NB4 (cell line): ENCODE measurements around the gene ABCC4.

Source experiments
- DNase-seq: peaks from one replicate; pipeline ENCODE4 v3.0.0; 2010; ENCODE audit warnings: low read depth
- H3K4me3 ChIP-seq: one replicate; pipeline ENCODE4 v1.5.1; 2011; ENCODE audit warnings: mild to moderate bottlenecking, low read depth, low read length, moderate library complexity
- CTCF ChIP-seq: IDR thresholded peaks from one replicate; pipeline ENCODE4 v1.5.1; 2012; ENCODE audit warnings: low read depth, low read length
- MYC ChIP-seq: IDR thresholded peaks from 2 replicates; pipeline ENCODE4 v1.6.1; 2011; ENCODE audit warnings: low read depth, low read length
- POLR2A ChIP-seq: IDR thresholded peaks from 2 replicates; pipeline ENCODE4 v1.6.1; 2011; ENCODE audit warnings: mild to moderate bottlenecking; ENCODE audit not compliant: insufficient read length; ENCODE audit errors: extremely low read depth
- TF ChIP-seq, protein P1 (sequence below): IDR thresholded peaks from 2 replicates; pipeline ENCODE4 v1.6.1; 2011; ENCODE audit warnings: low read depth, low read length

Gene ABCC4

GRCh38 chr13:95304453-95304852, 3.2 kb upstream of the ABCC4 start:
- H3K4me3 ChIP-seq, result no peak overlapping the region
- no peak for DNase-seq
- TF ChIP-seq, protein P1, sequence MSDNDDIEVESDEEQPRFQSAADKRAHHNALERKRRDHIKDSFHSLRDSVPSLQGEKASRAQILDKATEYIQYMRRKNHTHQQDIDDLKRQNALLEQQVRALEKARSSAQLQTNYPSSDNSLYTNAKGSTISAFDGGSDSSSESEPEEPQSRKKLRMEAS, result no peak
- TF ChIP-seq POLR2A (no peak), CTCF (no peak), MYC (no peak)

DNA sequence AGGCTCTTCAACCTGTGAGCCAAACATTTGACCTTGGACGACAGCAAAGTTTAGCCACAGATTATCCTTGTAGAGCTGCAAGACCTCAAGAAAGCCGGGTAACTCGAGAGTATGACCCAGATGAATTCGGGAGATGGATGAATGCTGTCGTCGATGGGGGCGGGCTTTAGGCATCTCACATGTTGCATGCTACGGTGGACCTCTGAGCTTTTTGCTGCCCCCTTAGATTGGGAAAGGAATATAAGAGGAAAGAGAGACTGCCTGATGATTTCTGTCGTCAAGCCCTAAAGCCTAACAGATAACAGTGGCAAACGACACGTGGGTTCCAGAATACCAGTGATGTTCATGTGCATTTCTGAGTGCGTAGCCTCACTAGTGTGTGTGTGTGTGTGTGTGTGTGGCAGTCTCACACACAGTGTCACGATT, 730 bp upstream of the ABCC4 start:
- peak overlapping the region; percentile 26 for H3K4me3 ChIP-seq
- TF ChIP-seq CTCF (no peak), POLR2A (no peak)
- DNase-seq, result no peak

GRCh38 chr13:95300625-95301182, 547 bp downstream of the ABCC4 start:
- DNase-seq, result peak; percentile 66
- H3K4me3 ChIP-seq, result peak overlapping the region; percentile 64
- TF ChIP-seq, protein P1, result peak; percentile 11; the same call in 1 of the 2 replicates
- peak; percentile 28 for TF ChIP-seq MYC
- TF ChIP-seq CTCF, result peak; percentile 5
- TF ChIP-seq POLR2A, result no peak

DNA sequence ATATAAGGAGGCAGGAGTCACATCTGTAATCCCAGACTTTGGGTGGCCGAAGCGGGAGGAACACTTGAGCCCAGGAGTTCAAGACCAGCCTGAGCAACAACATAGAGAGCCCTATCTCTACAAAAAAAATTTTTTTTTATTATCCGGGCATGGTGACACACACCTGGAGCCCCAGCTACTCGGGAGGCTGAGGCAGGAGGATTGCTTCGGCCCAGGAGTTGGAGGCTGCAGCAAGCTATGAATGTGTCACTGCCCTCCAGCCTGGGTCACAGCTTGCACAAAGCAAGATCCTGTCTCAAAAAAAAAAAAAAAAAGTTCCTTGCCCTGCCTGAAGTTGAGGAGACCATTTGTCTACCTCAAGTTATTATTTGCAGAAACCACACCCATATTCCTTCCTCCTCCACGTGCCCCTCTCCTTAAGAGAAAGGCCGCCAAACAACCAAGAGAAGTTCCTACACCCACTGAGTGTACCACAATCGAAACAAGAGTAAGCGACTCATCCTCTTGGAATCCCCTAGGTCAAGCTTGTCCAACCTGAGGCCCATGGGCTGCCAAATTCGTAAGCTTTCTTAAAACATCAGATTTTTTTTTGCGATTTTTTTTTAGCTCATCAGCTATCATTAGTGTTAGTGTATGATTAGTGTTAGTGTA, 2.2 kb downstream of the ABCC4 start:
- TF ChIP-seq, protein P1, result no peak
- DNase-seq, result peak; percentile 13
- H3K4me3 ChIP-seq, result no peak overlapping the region

DNA sequence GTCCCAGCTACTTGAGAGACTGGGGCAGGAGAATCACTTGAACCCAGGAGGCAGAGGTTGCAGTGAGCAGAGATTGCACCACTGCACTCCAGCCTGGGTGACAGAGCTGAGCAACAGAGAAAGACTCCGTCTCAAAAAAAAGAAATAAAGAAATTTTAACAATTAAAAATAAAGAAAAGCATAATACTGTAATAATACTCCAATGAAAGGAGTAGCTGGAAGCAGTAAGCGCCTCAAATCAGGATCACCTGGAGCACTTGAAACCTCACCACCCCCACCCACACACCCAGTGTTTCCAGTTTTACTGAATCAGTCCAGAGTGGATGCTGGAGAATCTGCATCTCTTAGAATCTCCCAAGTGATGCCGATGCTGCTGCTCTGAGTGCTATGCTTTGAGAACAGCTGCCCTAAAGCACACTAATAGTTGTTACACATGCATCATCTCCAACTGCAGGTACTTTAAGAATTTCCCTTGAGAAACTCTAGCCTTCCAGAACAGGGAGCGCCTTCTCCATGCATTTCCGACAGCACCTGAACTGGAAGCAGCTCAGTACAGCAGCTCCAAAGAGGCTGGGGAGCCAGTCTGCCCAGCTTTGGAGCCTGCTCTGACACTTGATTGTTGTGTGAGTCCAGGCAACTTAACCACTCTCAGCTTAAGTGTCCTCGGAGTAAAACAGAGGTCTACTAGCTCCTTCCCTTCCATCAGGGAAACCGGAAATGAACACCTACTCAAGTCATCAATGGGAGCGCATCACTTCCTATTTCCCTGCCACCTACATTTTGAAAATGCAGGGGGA, 2.9 kb downstream of the ABCC4 start:
- no peak for DNase-seq
- TF ChIP-seq MYC, result no peak
- TF ChIP-seq POLR2A, result no peak
- no peak for TF ChIP-seq CTCF
- TF ChIP-seq, protein P1, result no peak
- H3K4me3 ChIP-seq, result no peak overlapping the region

GRCh38 chr13:95296326-95296925, 4.8 kb downstream of the ABCC4 start:
- no peak for TF ChIP-seq POLR2A
- TF ChIP-seq CTCF, result peak; percentile 58
- TF ChIP-seq, protein P1, result no peak
- no peak for TF ChIP-seq MYC
- peak; percentile 30 for DNase-seq
- H3K4me3 ChIP-seq, result no peak overlapping the region
